ENCODE measurements around the gene CFAP54. TPM values are rescaled to one million over a fixed set of nuclear protein-coding genes. Genes with fewer than 3 reads are reported as not detected.

CFAP54 gene
- total RNA-seq, 3 donors from 2014 or later = 0.43 to 1.9 (median 0.82) TPM

GRCh38 chr12:96605684-96606083, 116.3 kb downstream of the CFAP54 start:
- H3K9me3 ChIP-seq = no peaks in the 10 kb centered on the region
- H3K36me3 ChIP-seq (ENCODE audit: low read depth) = no peaks in the 10 kb centered on the region
- no peak overlapping the region for H3K4me3 ChIP-seq
- ATAC-seq (no peak), DNase-seq (no peak)
- TF ChIP-seq, protein P1, sequence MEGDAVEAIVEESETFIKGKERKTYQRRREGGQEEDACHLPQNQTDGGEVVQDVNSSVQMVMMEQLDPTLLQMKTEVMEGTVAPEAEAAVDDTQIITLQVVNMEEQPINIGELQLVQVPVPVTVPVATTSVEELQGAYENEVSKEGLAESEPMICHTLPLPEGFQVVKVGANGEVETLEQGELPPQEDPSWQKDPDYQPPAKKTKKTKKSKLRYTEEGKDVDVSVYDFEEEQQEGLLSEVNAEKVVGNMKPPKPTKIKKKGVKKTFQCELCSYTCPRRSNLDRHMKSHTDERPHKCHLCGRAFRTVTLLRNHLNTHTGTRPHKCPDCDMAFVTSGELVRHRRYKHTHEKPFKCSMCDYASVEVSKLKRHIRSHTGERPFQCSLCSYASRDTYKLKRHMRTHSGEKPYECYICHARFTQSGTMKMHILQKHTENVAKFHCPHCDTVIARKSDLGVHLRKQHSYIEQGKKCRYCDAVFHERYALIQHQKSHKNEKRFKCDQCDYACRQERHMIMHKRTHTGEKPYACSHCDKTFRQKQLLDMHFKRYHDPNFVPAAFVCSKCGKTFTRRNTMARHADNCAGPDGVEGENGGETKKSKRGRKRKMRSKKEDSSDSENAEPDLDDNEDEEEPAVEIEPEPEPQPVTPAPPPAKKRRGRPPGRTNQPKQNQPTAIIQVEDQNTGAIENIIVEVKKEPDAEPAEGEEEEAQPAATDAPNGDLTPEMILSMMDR (IDR thresholded peaks at IDR 0.05) = no peak
- no peaks in the 10 kb centered on the region for H3K4me1 ChIP-seq (ENCODE audit: low read depth)
- intact Hi-C loops (cut with DNase I, micrococcal nuclease) = no loop called here

- intact Hi-C loops (cut with DNase I, micrococcal nuclease) = no loop called here
- TF ChIP-seq, protein P1 (IDR thresholded peaks at IDR 0.05) = no peak
- no peaks in the 10 kb centered on the region for H3K4me1 ChIP-seq (ENCODE audit: low read depth)
- H3K9me3 ChIP-seq = no peaks in the 10 kb centered on the region
- ATAC-seq (no peak), DNase-seq (no peak)
- H3K36me3 ChIP-seq (ENCODE audit: low read depth) = no peaks in the 10 kb centered on the region
- no peak overlapping the region for H3K4me3 ChIP-seq
Observed at GRCh38 chr12:96606134-96606533, 116.8 kb downstream of the CFAP54 start.

DNA sequence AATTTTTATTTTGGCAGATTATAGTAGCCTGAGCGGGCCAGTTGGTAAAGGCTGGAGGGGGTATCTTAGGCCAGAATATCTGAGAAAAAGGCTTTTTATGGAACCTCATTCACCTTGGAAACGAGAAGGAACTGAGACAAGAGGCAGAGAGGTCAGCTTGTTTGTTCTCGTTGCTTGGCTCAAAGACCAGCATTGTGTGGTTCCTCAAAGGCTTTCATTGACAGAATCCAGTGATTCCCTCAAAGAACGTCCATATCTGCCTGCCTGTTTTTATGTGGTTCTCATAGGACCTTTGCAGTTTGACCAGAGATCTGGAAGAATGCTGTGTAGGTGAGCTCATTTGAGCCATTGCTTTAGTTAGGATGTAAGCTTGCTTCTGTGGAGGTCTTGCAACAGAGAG, 117.3 kb downstream of the CFAP54 start:
- ATAC-seq (no peak), DNase-seq (no peak)
- TF ChIP-seq, protein P1 (IDR thresholded peaks at IDR 0.05) = no peak
- H3K36me3 ChIP-seq (ENCODE audit: low read depth) = no peaks in the 10 kb centered on the region
- intact Hi-C loops (cut with DNase I, micrococcal nuclease) = no loop called here
- no peaks in the 10 kb centered on the region for H3K4me1 ChIP-seq (ENCODE audit: low read depth)
- no peak overlapping the region for H3K4me3 ChIP-seq
- H3K9me3 ChIP-seq = no peaks in the 10 kb centered on the region

DNA sequence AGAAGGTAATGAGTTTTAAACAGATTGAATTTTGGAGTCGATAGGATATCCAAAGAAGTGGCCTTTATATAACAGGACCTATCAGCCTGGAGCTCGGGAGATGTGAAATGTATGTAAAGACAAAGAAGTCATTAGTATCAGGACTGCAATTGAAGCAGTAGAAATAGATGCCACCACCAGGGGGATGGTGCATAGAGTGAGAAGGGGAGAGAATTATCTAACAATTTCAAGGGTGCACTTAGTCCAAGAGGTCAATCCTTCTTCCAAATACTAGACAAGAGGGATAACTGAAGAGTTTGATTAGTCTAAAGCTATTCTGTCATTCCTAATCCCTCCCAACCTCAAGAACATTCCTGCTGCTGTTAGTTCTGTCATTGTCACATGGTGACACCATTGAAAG, 127.8 kb downstream of the CFAP54 start:
- TF ChIP-seq, protein P1 (IDR thresholded peaks at IDR 0.05) = no peak
- H3K9me3 ChIP-seq = no peaks in the 10 kb centered on the region
- no peaks in the 10 kb centered on the region for H3K36me3 ChIP-seq (ENCODE audit: low read depth)
- DNase-seq (no peak), ATAC-seq (no peak)
- H3K4me1 ChIP-seq (ENCODE audit: low read depth) = no peaks in the 10 kb centered on the region
- intact Hi-C loops (cut with DNase I, micrococcal nuclease) = no loop called here
- no peak overlapping the region for H3K4me3 ChIP-seq

- intact Hi-C loops (cut with DNase I, micrococcal nuclease) = no loop called here
Observed at GRCh38 chr12:96623155-96623554, 133.8 kb downstream of the CFAP54 start.

More at GRCh38 chr12:96623155-96623554, 133.8 kb downstream of the CFAP54 start:
- Histone ChIP-seq H3K4me3 (no peak overlapping the region), H3K4me1 (ENCODE audit: low read depth) (no peaks in the 10 kb centered on the region), H3K36me3 (ENCODE audit: low read depth) (no peaks in the 10 kb centered on the region), H3K9me3 (no peaks in the 10 kb centered on the region)
- ATAC-seq (no peak), DNase-seq (no peak)
- TF ChIP-seq, protein P1 (IDR thresholded peaks at IDR 0.05) = no peak

Measured in mucosa of descending colon (tissue), 3 donors.